ENCODE data around the gene GPR15LG.
A peak's percentile ranks its signal among the peaks of the same experiment; 100 is the strongest.
"Not testable (repeated sequence)": the region's sequence is repeated elsewhere in the genome, so short reads cannot be mapped to it uniquely, and the experiment has no call there.

The GPR15LG gene

DNA sequence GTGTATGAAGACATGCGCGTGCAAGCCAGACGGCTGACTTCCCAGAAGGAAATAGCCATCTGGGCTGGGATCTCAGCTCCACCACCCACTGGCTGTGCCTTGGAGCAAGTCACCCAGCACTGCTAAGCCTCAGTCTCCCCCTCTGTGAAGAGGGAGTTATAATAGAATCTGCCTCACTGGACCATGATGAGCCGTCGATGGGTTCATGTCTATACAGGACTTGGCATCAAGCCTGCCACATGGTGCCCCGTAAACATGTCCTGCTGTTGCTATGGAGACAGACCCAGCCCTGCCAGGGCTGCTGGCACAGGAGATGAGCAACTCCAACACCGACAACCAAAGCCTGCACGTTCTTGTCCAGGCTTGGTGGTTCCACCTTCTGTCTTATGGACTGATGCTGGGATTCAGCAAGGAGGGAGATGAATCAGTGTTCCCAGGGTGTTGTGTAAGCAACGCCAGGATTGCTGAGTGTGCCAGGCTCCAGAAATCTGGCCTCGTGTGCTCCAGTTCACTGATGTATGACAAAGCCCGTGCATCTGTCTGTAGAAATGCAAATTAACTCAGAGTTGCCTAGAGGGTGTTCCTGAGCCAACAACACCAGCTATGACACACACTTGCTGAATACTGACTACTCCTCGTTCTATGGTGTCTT, 5.6 kb downstream of the GPR15LG start:
- no peaks in the 10 kb centered on the region for H4K20me1 ChIP-seq (ENCODE audit: insufficient read depth, low read length)
- peak overlapping the region; percentile 41 for H3K4me3 ChIP-seq (ENCODE audit: low read depth, low read length, poor library complexity, severe bottlenecking)
- no peaks in the 10 kb centered on the region for H3K79me2 ChIP-seq (ENCODE audit: insufficient read depth, low read length)
- no peaks in the 10 kb centered on the region for H3K27me3 ChIP-seq (ENCODE audit: insufficient read depth, low read length)
- no peaks in the 10 kb centered on the region for H3K9me2 ChIP-seq (ENCODE audit: low read depth, low read length)
- H3K9me3 ChIP-seq (ENCODE audit: low read length): no peaks in the 10 kb centered on the region
- peak overlapping the region; percentile 86 for H3K27ac ChIP-seq (ENCODE audit: low read depth, low read length, poor library complexity, severe bottlenecking)
- TF ChIP-seq, protein P1, sequence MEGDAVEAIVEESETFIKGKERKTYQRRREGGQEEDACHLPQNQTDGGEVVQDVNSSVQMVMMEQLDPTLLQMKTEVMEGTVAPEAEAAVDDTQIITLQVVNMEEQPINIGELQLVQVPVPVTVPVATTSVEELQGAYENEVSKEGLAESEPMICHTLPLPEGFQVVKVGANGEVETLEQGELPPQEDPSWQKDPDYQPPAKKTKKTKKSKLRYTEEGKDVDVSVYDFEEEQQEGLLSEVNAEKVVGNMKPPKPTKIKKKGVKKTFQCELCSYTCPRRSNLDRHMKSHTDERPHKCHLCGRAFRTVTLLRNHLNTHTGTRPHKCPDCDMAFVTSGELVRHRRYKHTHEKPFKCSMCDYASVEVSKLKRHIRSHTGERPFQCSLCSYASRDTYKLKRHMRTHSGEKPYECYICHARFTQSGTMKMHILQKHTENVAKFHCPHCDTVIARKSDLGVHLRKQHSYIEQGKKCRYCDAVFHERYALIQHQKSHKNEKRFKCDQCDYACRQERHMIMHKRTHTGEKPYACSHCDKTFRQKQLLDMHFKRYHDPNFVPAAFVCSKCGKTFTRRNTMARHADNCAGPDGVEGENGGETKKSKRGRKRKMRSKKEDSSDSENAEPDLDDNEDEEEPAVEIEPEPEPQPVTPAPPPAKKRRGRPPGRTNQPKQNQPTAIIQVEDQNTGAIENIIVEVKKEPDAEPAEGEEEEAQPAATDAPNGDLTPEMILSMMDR (IDR thresholded peaks at IDR 0.05; ENCODE audit: low read length): no peak
- no peak for TF ChIP-seq EZH2 (IDR thresholded peaks at IDR 0.05; ENCODE audit: borderline replicate concordance, low read length)
- no peaks in the 10 kb centered on the region for H3K36me3 ChIP-seq (ENCODE audit: insufficient read depth, low read length)
- H3F3A ChIP-seq (ENCODE audit: insufficient read depth, low read length): no peaks in the 10 kb centered on the region
- peak overlapping the region; percentile 63 for H3K4me2 ChIP-seq (ENCODE audit: low read length)
- no peak overlapping the region; the same call in 1 of the 2 replicates for H3K9ac ChIP-seq (ENCODE audit: low read length)
- H2AFZ ChIP-seq (ENCODE audit: low read length): no peak overlapping the region
- peaks cover 35% of the 10 kb centered on the region for H3K4me1 ChIP-seq (ENCODE audit: insufficient read depth, low read length, severe bottlenecking)

DNA sequence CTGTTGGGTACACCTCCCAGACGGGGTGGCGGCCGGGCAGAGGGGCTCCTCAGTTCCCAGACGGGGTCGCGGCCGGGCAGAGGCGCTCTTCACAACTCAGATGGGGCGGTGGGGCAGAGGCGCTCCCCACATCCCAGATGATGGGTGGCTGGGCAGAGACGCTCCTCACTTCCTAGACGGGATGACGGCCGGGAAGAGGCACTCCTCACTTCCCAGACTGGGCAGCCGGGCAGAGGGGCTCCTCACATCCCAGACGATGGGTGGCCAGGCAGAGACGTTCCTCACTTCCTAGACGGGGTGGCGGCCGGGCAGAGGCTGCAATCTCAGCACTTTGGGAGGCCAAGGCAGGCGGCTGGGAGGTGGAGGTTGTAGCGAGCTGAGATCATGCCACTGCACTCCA, 6.8 kb downstream of the GPR15LG start:
- not testable (repeated sequence) for H3K36me3 ChIP-seq (ENCODE audit: insufficient read depth, low read length); H3K4me2 ChIP-seq (ENCODE audit: low read length); H3K27me3 ChIP-seq (ENCODE audit: insufficient read depth, low read length); H3K9me3 ChIP-seq (ENCODE audit: low read length); H3K9me2 ChIP-seq (ENCODE audit: low read depth, low read length); H3K27ac ChIP-seq (ENCODE audit: low read depth, low read length, poor library complexity, severe bottlenecking); H4K20me1 ChIP-seq (ENCODE audit: insufficient read depth, low read length); H3K4me3 ChIP-seq (ENCODE audit: low read depth, low read length, poor library complexity, severe bottlenecking); H3K79me2 ChIP-seq (ENCODE audit: insufficient read depth, low read length); H3K9ac ChIP-seq (ENCODE audit: low read length); H2AFZ ChIP-seq (ENCODE audit: low read length); H3F3A ChIP-seq (ENCODE audit: insufficient read depth, low read length)
- H3K4me1 ChIP-seq (ENCODE audit: insufficient read depth, low read length, severe bottlenecking): peaks cover 39% of the 10 kb centered on the region

DNA sequence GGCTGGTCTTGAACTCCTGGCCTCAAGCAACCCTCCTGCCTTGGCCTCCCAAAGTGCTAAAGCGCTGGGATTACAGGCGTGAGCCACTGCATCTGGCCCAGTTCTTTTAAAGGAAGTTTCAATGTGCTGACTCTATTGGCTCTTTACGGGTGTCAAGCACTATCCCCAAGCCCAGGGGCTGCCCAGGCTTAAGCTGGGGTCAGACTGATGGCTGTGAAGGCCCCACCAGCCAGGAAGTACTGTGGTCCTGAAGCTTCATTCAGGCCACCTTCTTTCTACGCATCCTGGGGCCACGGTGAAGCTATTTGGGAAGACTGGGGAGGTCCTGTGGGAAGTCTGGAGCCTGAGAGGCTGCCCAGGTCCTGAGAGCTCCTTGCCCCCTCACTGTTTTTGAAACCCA, 8.0 kb downstream of the GPR15LG start:
- Histone ChIP-seq H3K9me3 (ENCODE audit: low read length) (no peaks in the 10 kb centered on the region), H3K79me2 (ENCODE audit: insufficient read depth, low read length) (no peaks in the 10 kb centered on the region)
- TF ChIP-seq, protein P1 (IDR thresholded peaks at IDR 0.05; ENCODE audit: low read length): no peak
- TF ChIP-seq EZH2 (IDR thresholded peaks at IDR 0.05; ENCODE audit: borderline replicate concordance, low read length): no peak

DNA sequence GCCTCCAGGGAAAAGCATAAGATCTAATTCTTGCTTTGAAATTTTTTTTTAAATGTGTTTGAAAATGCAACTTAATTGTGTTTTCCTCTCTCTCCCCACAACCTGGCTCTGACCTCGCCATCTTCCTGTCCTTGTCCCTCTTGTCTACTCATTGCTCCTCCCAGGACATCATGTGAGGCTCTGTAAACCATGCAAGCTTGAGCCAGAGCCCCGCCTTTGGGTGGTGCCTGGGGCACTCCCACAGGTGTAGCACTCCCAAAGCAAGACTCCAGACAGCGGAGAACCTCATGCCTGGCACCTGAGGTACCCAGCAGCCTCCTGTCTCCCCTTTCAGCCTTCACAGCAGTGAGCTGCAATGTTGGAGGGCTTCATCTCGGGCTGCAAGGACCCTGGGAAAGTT, 10.9 kb downstream of the GPR15LG start:
- Histone ChIP-seq H3K9me3 (ENCODE audit: low read length) (no peaks in the 10 kb centered on the region), H2AFZ (ENCODE audit: low read length) (no peak overlapping the region), H3K4me1 (ENCODE audit: insufficient read depth, low read length, severe bottlenecking) (peaks cover 12% of the 10 kb centered on the region), H3K4me3 (ENCODE audit: low read depth, low read length, poor library complexity, severe bottlenecking) (no peak overlapping the region), H3K27ac (ENCODE audit: low read depth, low read length, poor library complexity, severe bottlenecking) (no peak overlapping the region), H3K9me2 (ENCODE audit: low read depth, low read length) (no peaks in the 10 kb centered on the region), H3K79me2 (ENCODE audit: insufficient read depth, low read length) (no peaks in the 10 kb centered on the region), H3F3A (ENCODE audit: insufficient read depth, low read length) (no peaks in the 10 kb centered on the region), H4K20me1 (ENCODE audit: insufficient read depth, low read length) (no peaks in the 10 kb centered on the region), H3K9ac (ENCODE audit: low read length) (no peak overlapping the region), H3K27me3 (ENCODE audit: insufficient read depth, low read length) (no peaks in the 10 kb centered on the region), H3K36me3 (ENCODE audit: insufficient read depth, low read length) (no peaks in the 10 kb centered on the region), H3K4me2 (ENCODE audit: low read length) (no peak overlapping the region)
- no peak for TF ChIP-seq EZH2 (IDR thresholded peaks at IDR 0.05; ENCODE audit: borderline replicate concordance, low read length)
- TF ChIP-seq, protein P1 (IDR thresholded peaks at IDR 0.05; ENCODE audit: low read length): no peak

More for the DNA sequence above, 8.0 kb downstream of the GPR15LG start:
- no peak overlapping the region for H3K27ac ChIP-seq (ENCODE audit: low read depth, low read length, poor library complexity, severe bottlenecking)
- no peak overlapping the region for H3K4me3 ChIP-seq (ENCODE audit: low read depth, low read length, poor library complexity, severe bottlenecking)
- H3K27me3 ChIP-seq (ENCODE audit: insufficient read depth, low read length): no peaks in the 10 kb centered on the region
- peaks cover 39% of the 10 kb centered on the region for H3K4me1 ChIP-seq (ENCODE audit: insufficient read depth, low read length, severe bottlenecking)
- no peak overlapping the region for H3K9ac ChIP-seq (ENCODE audit: low read length)
- H3K36me3 ChIP-seq (ENCODE audit: insufficient read depth, low read length): no peaks in the 10 kb centered on the region
- H3K4me2 ChIP-seq (ENCODE audit: low read length): no peak overlapping the region
- H2AFZ ChIP-seq (ENCODE audit: low read length): no peak overlapping the region
- H4K20me1 ChIP-seq (ENCODE audit: insufficient read depth, low read length): no peaks in the 10 kb centered on the region
- H3F3A ChIP-seq (ENCODE audit: insufficient read depth, low read length): no peaks in the 10 kb centered on the region
- no peaks in the 10 kb centered on the region for H3K9me2 ChIP-seq (ENCODE audit: low read depth, low read length)
